Neural cell (in vitro differentiated cells): ENCODE measurements around the gene SLC35G6. TPM values are rescaled to one million over a fixed set of nuclear protein-coding genes. Genes with fewer than 3 reads are reported as not detected.

Experiments
- H2AFZ ChIP-seq: fragments of 200-600, 300-800 bp; sonication (generic), shearing (Covaris generic); 2 replicates; pipeline ENCODE4 v1.6.0; 2014; ENCODE audit warnings: low read depth, mild to moderate bottlenecking, antibody characterized with exemption, low read length, moderate library complexity
- H3F3A ChIP-seq: fragments of 200-600 bp; shearing (Covaris generic); 2 replicates; pipeline ENCODE4 v1.6.1; 2016; ENCODE audit warnings: mild to moderate bottlenecking, moderate library complexity, mixed read lengths, antibody characterized with exemption, low read length; ENCODE audit not compliant: insufficient read depth, poor library complexity, severe bottlenecking
- H3K27ac ChIP-seq: fragments of 200-600, 300-800 bp; sonication (generic), shearing (Covaris generic); 2 replicates; pipeline ENCODE4 v1.5.1; 2014; ENCODE audit warnings: mild to moderate bottlenecking, low read length, moderate library complexity
- H3K27me3 ChIP-seq: fragments of 300-800, 200-600 bp; sonication (generic), shearing (Covaris generic); 2 replicates; pipeline ENCODE4 v1.6.0; 2014; ENCODE audit warnings: mild to moderate bottlenecking, low read depth, low read length, moderate library complexity; ENCODE audit not compliant: insufficient read depth
- H3K36me3 ChIP-seq: fragments of 300-800, 200-600 bp; sonication (generic), shearing (Covaris generic); 2 replicates; pipeline ENCODE4 v1.5.1; 2014; ENCODE audit warnings: mild to moderate bottlenecking, antibody characterized with exemption, low read length, moderate library complexity; ENCODE audit not compliant: insufficient read depth
- H3K4me2 ChIP-seq: fragments of 300-800, 200-600 bp; sonication (generic), shearing (Covaris generic); 2 replicates; pipeline ENCODE4 v1.6.0; 2014; ENCODE audit warnings: mild to moderate bottlenecking, low read length
- H3K4me3 ChIP-seq: fragments of 300-800, 200-600 bp; sonication (generic), shearing (Covaris generic); 2 replicates; pipeline ENCODE4 v1.5.1; 2014; ENCODE audit warnings: mild to moderate bottlenecking, low read length, moderate library complexity
- H3K79me2 ChIP-seq: fragments of 200-600 bp; shearing (Covaris generic); replicated peaks from 2 replicates; pipeline ENCODE4 v1.6.0; 2014; ENCODE audit warnings: mild to moderate bottlenecking, low read length, moderate library complexity; ENCODE audit not compliant: insufficient read depth
- H3K9ac ChIP-seq: fragments of 300-800, 200-600 bp; sonication (generic), shearing (Covaris generic); 2 replicates; pipeline ENCODE4 v1.6.1; 2016; ENCODE audit warnings: mild to moderate bottlenecking, low read length, mixed read lengths
- H3K9me2 ChIP-seq: fragments of 200-600 bp; shearing (Covaris generic); 2 replicates; pipeline ENCODE4 v1.6.1; 2016; ENCODE audit warnings: mild to moderate bottlenecking, low read length, mixed read lengths; ENCODE audit not compliant: insufficient read depth
- H3K9me3 ChIP-seq: fragments of 200-600, 300-800 bp; sonication (generic), shearing (Covaris generic); 2 replicates; pipeline ENCODE4 v1.6.1; 2016; ENCODE audit warnings: mild to moderate bottlenecking, mixed run types, low read length, moderate library complexity, mixed read lengths
- H4K20me1 ChIP-seq: fragments of 200-600 bp; shearing (Covaris generic); 2 replicates; pipeline ENCODE4 v1.6.1; 2016; ENCODE audit warnings: mild to moderate bottlenecking, mixed run types; ENCODE audit not compliant: insufficient read depth
- CTCF ChIP-seq: fragments of 450-650 bp; IDR thresholded peaks from 2 replicates; pipeline ENCODE4 v1.5.1; 2014; ENCODE audit warnings: antibody characterized with exemption, mild to moderate bottlenecking, moderate library complexity; ENCODE audit not compliant: poor library complexity, severe bottlenecking
- EP300 ChIP-seq: fragments of 450-650 bp; conservative IDR thresholded peaks from 2 replicates; pipeline ENCODE4 v1.6.1; 2014; ENCODE audit warnings: antibody characterized with exemption, mild to moderate bottlenecking, moderate library complexity; ENCODE audit not compliant: poor library complexity, severe bottlenecking
- EZH2 ChIP-seq: fragments of 200-600, 300-800 bp; shearing (Covaris generic), sonication (generic); IDR thresholded peaks from 2 replicates; pipeline ENCODE4 v1.6.1; 2014; ENCODE audit warnings: antibody characterized with exemption, low read length, borderline replicate concordance, mild to moderate bottlenecking; ENCODE audit not compliant: insufficient read depth, poor library complexity, severe bottlenecking
- MXI1 ChIP-seq: fragments of 450-650 bp; conservative IDR thresholded peaks from 2 replicates; pipeline ENCODE4 v1.6.1; 2014; ENCODE audit warnings: antibody characterized with exemption, mild to moderate bottlenecking; ENCODE audit not compliant: poor library complexity, severe bottlenecking
- POLR2AphosphoS5 ChIP-seq: IDR thresholded peaks from 2 replicates; pipeline ENCODE4 v1.6.1; 2012
- RAD21 ChIP-seq: fragments of 450-650 bp; conservative IDR thresholded peaks from 2 replicates; pipeline ENCODE4 v1.6.1; 2014; ENCODE audit warnings: antibody characterized with exemption, mild to moderate bottlenecking, moderate library complexity
- REST ChIP-seq: IDR thresholded peaks from 2 replicates; pipeline ENCODE4 v1.6.1; 2012; ENCODE audit warnings: borderline replicate concordance
- SMC3 ChIP-seq: fragments of 450-650 bp; conservative IDR thresholded peaks from 2 replicates; pipeline ENCODE4 v1.6.1; 2014; ENCODE audit warnings: antibody characterized with exemption, mild to moderate bottlenecking, moderate library complexity; ENCODE audit not compliant: poor library complexity
- TAF1 ChIP-seq: IDR thresholded peaks from 2 replicates; pipeline ENCODE4 v1.6.1; 2012; ENCODE audit warnings: low read depth
- polyA plus RNA-seq: library from polyadenylated mRNA; depleted of rRNA; stranded (reverse); fragments of >200 nt; gene quantifications from 2 replicates; pipeline ENCODE4 v1.2.3, GENCODE V29; 2014

The SLC35G6 gene
- polyA plus RNA-seq, 1 donor from 2014 or later, result not detected

GRCh38 chr17:7441266-7441665 is 40.0 kb upstream of the SLC35G6 start:
- Histone ChIP-seq H3K27me3 (peaks cover 40% of the 10 kb centered on the region), H3K9ac (peak overlapping the region; percentile 97), H2AFZ (no peak overlapping the region), H3K4me2 (peak overlapping the region; percentile 79), H3K27ac (peak overlapping the region; percentile 99), H3K36me3 (no peaks in the 10 kb centered on the region), H3F3A (peaks cover 4% of the 10 kb centered on the region), H3K9me2 (no peaks in the 10 kb centered on the region), H3K4me3 (peak overlapping the region; percentile 85), H3K9me3 (no peaks in the 10 kb centered on the region), H4K20me1 (no peaks in the 10 kb centered on the region), H3K79me2 (no peaks in the 10 kb centered on the region)
- TF ChIP-seq POLR2AphosphoS5 (no peak), REST (peak; percentile 99), SMC3 (peak; percentile 31), EP300 (no peak), TAF1 (peak; percentile 9)

GRCh38 chr17:7442142-7442541 is 39.1 kb upstream of the SLC35G6 start:
- H3K4me2 ChIP-seq, result peak overlapping the region; percentile 79
- H3K9me3 ChIP-seq, result no peaks in the 10 kb centered on the region
- no peaks in the 10 kb centered on the region for H4K20me1 ChIP-seq
- no peaks in the 10 kb centered on the region for H3K79me2 ChIP-seq
- H3K36me3 ChIP-seq, result no peaks in the 10 kb centered on the region
- peaks cover 4% of the 10 kb centered on the region for H3F3A ChIP-seq
- H3K4me3 ChIP-seq, result peak overlapping the region; percentile 85
- TF ChIP-seq EP300 (no peak), RAD21 (no peak), TAF1 (no peak), REST (no peak), SMC3 (no peak), EZH2 (no peak), POLR2AphosphoS5 (no peak), CTCF (no peak), MXI1 (no peak)
- no peaks in the 10 kb centered on the region for H3K9me2 ChIP-seq
- peak overlapping the region; percentile 99 for H3K27ac ChIP-seq
- H3K9ac ChIP-seq, result peak overlapping the region; percentile 97
- H2AFZ ChIP-seq, result no peak overlapping the region
- H3K27me3 ChIP-seq, result peaks cover 38% of the 10 kb centered on the region
